NCI-H1417 treated with DMSO at 0.1 percent for 48 hours (cell line): ENCODE data around the gene CCDC51.

Experiments used
- DNase-seq: peaks from one replicate; lab custom pipeline; 2025; lab: John Stamatoyannopoulos, UW

Gene CCDC51

GRCh38 chr3:48433472-48434118, 6.3 kb downstream of the CCDC51 start:
- no peak for DNase-seq

GRCh38 chr3:48432411-48433371, 7.2 kb downstream of the CCDC51 start:
- DNase-seq, result no peak

GRCh38 chr3:48431224-48432029, 8.5 kb downstream of the CCDC51 start:
- no peak for DNase-seq

- no peak for DNase-seq
These were observed 9.2 kb downstream of the CCDC51 start for GRCh38 chr3:48430708-48431101.

GRCh38 chr3:48429960-48430707, 9.8 kb downstream of the CCDC51 start, which contains the start of gene PLXNB1:
TSS of gene PLXNB1 (minus strand) at chr3:48430086. CDS start at chr3:48424611, 5,475 bp downstream.
- DNase-seq, result no peak

- no peak for DNase-seq
These were observed 10.5 kb downstream of the CCDC51 start for GRCh38 chr3:48429317-48429959.

GRCh38 chr3:48428572-48429316, 11.2 kb downstream of the CCDC51 start:
- DNase-seq, result no peak

GRCh38 chr3:48428088-48428571, 11.8 kb downstream of the CCDC51 start:
- no peak for DNase-seq

- no peak for DNase-seq
These were observed 12.3 kb downstream of the CCDC51 start for GRCh38 chr3:48427630-48427962.

- DNase-seq, result no peak
These were observed 12.8 kb downstream of the CCDC51 start for GRCh38 chr3:48426944-48427629.

GRCh38 chr3:48426401-48426909, 13.5 kb downstream of the CCDC51 start:
- DNase-seq, result no peak

GRCh38 chr3:48425281-48425812, 14.6 kb downstream of the CCDC51 start:
- DNase-seq, result no peak

- DNase-seq, result no peak
These were observed 15.8 kb downstream of the CCDC51 start for GRCh38 chr3:48423883-48424695.

GRCh38 chr3:48423241-48423882, 16.6 kb downstream of the CCDC51 start:
- no peak for DNase-seq

GRCh38 chr3:48422681-48423080, 17.2 kb downstream of the CCDC51 start:
- DNase-seq, result no peak

GRCh38 chr3:48422272-48422671, 17.6 kb downstream of the CCDC51 start:
- no peak for DNase-seq

- no peak for DNase-seq
These were observed 19.4 kb downstream of the CCDC51 start for GRCh38 chr3:48420561-48420960.

GRCh38 chr3:48419597-48419996, 20.3 kb downstream of the CCDC51 start:
- DNase-seq, result no peak
